ENCODE results near the gene SMC1B. TPM values are rescaled to one million over a fixed set of nuclear protein-coding genes. Genes with fewer than 3 reads are reported as not detected.
"Not testable (repeated sequence)": the region's sequence is repeated elsewhere in the genome, so short reads cannot be mapped to it uniquely, and the experiment has no call there.

SMC1B gene
- total RNA-seq, 2 experiments from 2014 or later = 1.8 TPM

GRCh38 chr22:45444168-45444567 is 30.8 kb upstream of the SMC1B start:
- CTCF ChIA-PET = no interaction called here
- Mint-ChIP-seq H3K36me3 (ENCODE audit: low read depth) (no peaks in the 10 kb centered on the region), H3K27ac (no peak overlapping the region), H3K9me3 (no peaks in the 10 kb centered on the region), H3K4me3 (no peak overlapping the region), H3K27me3 (peaks cover 2% of the 10 kb centered on the region), H3K4me1 (ENCODE audit: low read depth) (peaks cover 10% of the 10 kb centered on the region)
- no peak for TF ChIP-seq CTCF (IDR thresholded peaks at IDR 0.05)
- intact Hi-C loops (cut with micrococcal nuclease) = loop anchor here (10.0 kb wide), 1 partner anchor 111 kb away; no protein-coding TSS in a partner anchor
- no peak for ATAC-seq
- no peak for DNase-seq
- POLR2A ChIA-PET = no interaction called here

DNA sequence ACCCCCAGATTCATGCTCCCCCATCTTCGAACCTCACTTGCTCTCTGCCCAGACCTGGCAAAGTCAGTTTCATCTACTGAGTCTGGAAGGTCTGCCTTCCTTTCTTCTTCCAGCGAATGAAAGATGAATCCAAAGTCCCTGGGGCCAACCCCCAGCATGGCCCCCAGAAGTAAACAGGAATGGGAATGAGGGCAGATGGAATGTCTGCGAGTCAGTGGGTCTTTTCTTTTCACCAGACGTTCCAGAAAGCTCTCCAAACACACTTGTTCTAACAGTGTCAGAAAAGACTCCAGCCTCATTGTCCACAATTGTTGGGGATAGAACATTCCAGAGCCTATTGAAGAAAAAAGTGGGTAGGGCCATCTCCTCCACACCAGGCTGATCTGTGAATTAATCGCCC is 28.7 kb upstream of the SMC1B start:
- ChIA-PET CTCF (interaction anchor here (1.0 kb wide), 1 partner anchor 10 kb away, joined by 3 read pairs; no protein-coding TSS in a partner anchor), POLR2A (interaction anchor here (0.8 to 1.1 kb wide), 2 partner anchors 29 to 126 kb away, joined by 3 read pairs; partner anchors contain the start of genes RIBC2 and SMC1B)
- Mint-ChIP-seq H3K4me3 (no peak overlapping the region), H3K27ac (no peak overlapping the region), H3K27me3 (peaks cover 2% of the 10 kb centered on the region), H3K9me3 (no peaks in the 10 kb centered on the region), H3K4me1 (ENCODE audit: low read depth) (peaks cover 10% of the 10 kb centered on the region), H3K36me3 (ENCODE audit: low read depth) (no peaks in the 10 kb centered on the region)
- intact Hi-C loops (cut with micrococcal nuclease) = loop anchor here (10.0 kb wide), 1 partner anchor 113 kb away; no protein-coding TSS in a partner anchor
- DNase-seq (no peak), ATAC-seq (no peak)
- TF ChIP-seq CTCF (IDR thresholded peaks at IDR 0.05) = no peak

- Mint-ChIP-seq H3K4me1 (ENCODE audit: low read depth) (peaks cover 10% of the 10 kb centered on the region), H3K36me3 (ENCODE audit: low read depth) (no peaks in the 10 kb centered on the region), H3K27me3 (peaks cover 2% of the 10 kb centered on the region), H3K9me3 (no peaks in the 10 kb centered on the region), H3K4me3 (peak overlapping the region; percentile 46), H3K27ac (peak overlapping the region; percentile 30)
- DNase-seq (peak; percentile 54), ATAC-seq (peak; percentile 87)
- CTCF ChIA-PET = interaction anchor here (1.6 to 2.0 kb wide), 2 partner anchors 9 to 113 kb away, joined by 4 to 8 read pairs; no protein-coding TSS in a partner anchor
- intact Hi-C loops (cut with micrococcal nuclease) = loop anchor here (10.0 kb wide), 1 partner anchor 114 kb away; no protein-coding TSS in a partner anchor
- TF ChIP-seq CTCF (IDR thresholded peaks at IDR 0.05) = peak; percentile 47
- POLR2A ChIA-PET = no interaction called here
These were observed 27.7 kb upstream of the SMC1B start for GRCh38 chr22:45441138-45441537.

DNA sequence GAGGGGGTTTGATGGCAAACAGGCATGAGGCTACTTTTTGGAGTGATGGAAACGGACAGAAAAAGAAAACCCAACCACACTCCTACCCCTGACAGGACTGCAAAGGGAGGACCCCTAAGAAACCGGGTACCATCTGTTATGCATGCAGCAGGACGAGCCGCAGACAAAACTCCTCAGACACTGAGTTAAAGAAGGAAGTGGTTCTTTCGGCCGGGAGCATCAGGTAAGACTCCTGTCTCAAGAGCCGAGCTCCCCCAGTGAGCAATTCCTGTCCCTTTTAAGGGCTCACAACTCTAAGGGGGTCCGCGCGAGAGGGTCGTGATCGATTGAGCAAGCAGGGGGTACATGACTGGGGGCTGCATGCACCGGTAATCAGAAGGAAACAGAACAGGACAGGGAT is 27.3 kb upstream of the SMC1B start:
- Mint-ChIP-seq H3K4me3 (peak overlapping the region; percentile 46), H3K4me1 (ENCODE audit: low read depth) (peaks cover 12% of the 10 kb centered on the region), H3K27ac (peak overlapping the region; percentile 30)
- POLR2A ChIA-PET; ATAC-seq; DNase-seq; H3K27me3 Mint-ChIP-seq; H3K36me3 Mint-ChIP-seq (ENCODE audit: low read depth); H3K9me3 Mint-ChIP-seq: not testable (repeated sequence)
- CTCF ChIA-PET = interaction anchor here (1.6 to 2.0 kb wide), 2 partner anchors 9 to 113 kb away, joined by 4 to 8 read pairs; no protein-coding TSS in a partner anchor
- intact Hi-C loops (cut with micrococcal nuclease) = loop anchor here (10.0 kb wide), 1 partner anchor 114 kb away; no protein-coding TSS in a partner anchor

DNA sequence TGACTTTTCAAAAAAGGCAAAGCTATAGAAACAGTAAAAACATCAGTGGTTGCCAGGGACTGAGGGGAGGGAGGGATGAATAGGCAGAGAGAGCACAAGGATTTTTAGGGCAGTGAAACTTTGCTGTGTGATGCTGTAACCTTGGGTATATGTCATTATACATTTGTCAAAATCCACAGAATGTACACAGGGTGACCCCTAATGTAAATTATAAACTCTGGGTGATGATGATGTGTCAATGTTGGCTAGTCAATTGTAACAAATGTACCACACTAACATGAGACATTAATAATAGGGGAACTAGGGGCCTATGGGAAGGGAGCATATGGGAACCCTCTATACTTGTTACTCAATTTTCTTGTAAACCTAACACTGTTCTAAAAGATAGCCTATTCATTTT is 24.9 kb upstream of the SMC1B start:
- H3K36me3 Mint-ChIP-seq (ENCODE audit: low read depth) = no peaks in the 10 kb centered on the region
- intact Hi-C loops (cut with micrococcal nuclease) = no loop called here
- peaks cover 17% of the 10 kb centered on the region for H3K4me1 Mint-ChIP-seq (ENCODE audit: low read depth)
- H3K4me3 Mint-ChIP-seq = no peak overlapping the region
- POLR2A ChIA-PET = interaction anchor here (2.0 kb wide), 1 partner anchor 25 kb away, joined by 4 read pairs; the partner anchor contains the start of genes RIBC2 and SMC1B
- H3K27ac Mint-ChIP-seq = no peak overlapping the region
- H3K27me3 Mint-ChIP-seq = peaks cover 2% of the 10 kb centered on the region
- no peak for ATAC-seq
- H3K9me3 Mint-ChIP-seq = no peaks in the 10 kb centered on the region
- DNase-seq = no peak
- CTCF ChIA-PET = interaction anchor here (1.1 to 1.4 kb wide), 2 partner anchors 21 to 116 kb away, joined by 3 to 5 read pairs; no protein-coding TSS in a partner anchor
- no peak for TF ChIP-seq CTCF (IDR thresholded peaks at IDR 0.05)

- H3K36me3 Mint-ChIP-seq (ENCODE audit: low read depth); H3K4me3 Mint-ChIP-seq; H3K9me3 Mint-ChIP-seq; H3K27ac Mint-ChIP-seq; ATAC-seq; H3K27me3 Mint-ChIP-seq; DNase-seq; intact Hi-C loops (cut with micrococcal nuclease): not testable (repeated sequence)
- H3K4me1 Mint-ChIP-seq (ENCODE audit: low read depth) = peaks cover 17% of the 10 kb centered on the region
- CTCF ChIA-PET = interaction anchor here (0.6 to 1.4 kb wide), 3 partner anchors 117 to 461 kb away, joined by 3 to 5 read pairs (median 4); no protein-coding TSS in a partner anchor
- POLR2A ChIA-PET = interaction anchor here (0.9 to 2.0 kb wide), 2 partner anchors 24 to 113 kb away, joined by 3 to 4 read pairs; partner anchors contain the start of genes RIBC2 and SMC1B
These were observed 23.6 kb upstream of the SMC1B start for GRCh38 chr22:45436871-45437517.

Measured in activated CD8-positive, alpha-beta T cell treated with anti-CD3 and anti-CD28 coated beads for 36 hours (primary cell).